ENCODE measurements around the gene PCNT. TPM values are rescaled to one million over a fixed set of nuclear protein-coding genes. Genes with fewer than 3 reads are reported as not detected.
"Not testable (repeated sequence)": the region's sequence is repeated elsewhere in the genome, so short reads cannot be mapped to it uniquely, and the experiment has no call there.

PCNT gene
- total RNA-seq, 1 experiment from 2014 or later, result 34.0 TPM

DNA sequence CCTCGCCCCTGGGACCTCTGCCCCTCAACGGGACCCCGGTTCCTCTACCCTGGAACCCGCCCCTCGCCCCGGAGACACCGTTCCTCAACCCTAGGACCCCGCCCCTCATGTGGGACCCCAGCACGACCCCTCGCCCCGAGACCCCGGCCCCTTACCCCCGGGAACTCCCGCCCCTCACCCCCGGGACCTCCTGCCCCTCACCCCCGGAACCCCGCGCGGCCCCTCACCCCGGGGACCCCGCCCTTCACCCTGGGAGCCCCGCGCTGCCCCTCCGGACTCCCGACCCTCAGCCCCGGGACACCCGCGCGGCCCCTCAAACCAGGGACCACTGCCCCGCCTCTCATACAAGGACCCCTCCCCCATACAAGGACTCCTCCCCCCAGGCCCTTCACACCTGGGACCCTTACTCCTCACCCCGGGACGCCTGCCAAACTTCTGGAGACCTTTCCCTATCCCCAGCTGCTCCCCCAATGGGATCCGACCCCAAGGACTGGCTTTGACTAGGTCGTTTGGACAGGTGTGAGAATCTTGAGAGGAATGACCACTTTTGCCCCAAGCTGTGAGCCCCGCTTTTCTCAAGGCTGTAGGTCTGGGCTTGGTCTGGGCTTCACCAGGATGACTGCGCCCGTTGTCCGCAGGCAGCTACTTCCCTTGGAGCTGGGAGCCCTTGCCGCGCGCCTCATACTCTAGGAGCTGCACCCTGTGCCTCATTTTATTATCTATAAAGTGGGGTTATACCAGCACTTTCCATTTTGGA is 135.6 kb downstream of the PCNT start:
- peak; percentile 37 for DNase-seq (ENCODE audit: unreplicated experiment)
- Mint-ChIP-seq H3K36me3 (ENCODE audit: insufficient read depth, unreplicated experiment) (peaks cover 25% of the 10 kb centered on the region), H3K4me3 (ENCODE audit: unreplicated experiment) (peak overlapping the region; percentile 79), H3K27ac (ENCODE audit: low read depth, unreplicated experiment) (peak overlapping the region; percentile 78), H3K27me3 (ENCODE audit: insufficient read depth, unreplicated experiment) (no peaks in the 10 kb centered on the region), H3K9me3 (ENCODE audit: unreplicated experiment) (no peaks in the 10 kb centered on the region), H3K4me1 (ENCODE audit: insufficient read depth, unreplicated experiment) (peaks cover 9% of the 10 kb centered on the region)
- no peak for TF ChIP-seq CTCF (IDR thresholded peaks at IDR 0.05; ENCODE audit: unreplicated experiment)
- no TSS peak for BruUV-seq (replicated peaks)
- intact Hi-C loops (cut with micrococcal nuclease), result no loop called here
- ChIA-PET CTCF (interaction anchor here (1.0 kb wide), 1 partner anchor 8 kb away, joined by 3 read pairs; no protein-coding TSS in a partner anchor), POLR2A (interaction anchor here (0.6 to 4.6 kb wide), 14 partner anchors 9 to 219 kb away, joined by 3 to 43 read pairs (median 4); partner anchors contain the start of gene PRMT2)

GRCh38 chr21:46461909-46462308 is 138.0 kb downstream of the PCNT start:
- Mint-ChIP-seq H3K27ac (ENCODE audit: low read depth, unreplicated experiment) (no peak overlapping the region), H3K9me3 (ENCODE audit: unreplicated experiment) (no peaks in the 10 kb centered on the region), H3K4me1 (ENCODE audit: insufficient read depth, unreplicated experiment) (peaks cover 9% of the 10 kb centered on the region), H3K27me3 (ENCODE audit: insufficient read depth, unreplicated experiment) (no peaks in the 10 kb centered on the region), H3K36me3 (ENCODE audit: insufficient read depth, unreplicated experiment) (peaks cover 17% of the 10 kb centered on the region), H3K4me3 (ENCODE audit: unreplicated experiment) (no peak overlapping the region)
- ChIA-PET CTCF (no interaction called here), POLR2A (no interaction called here)
- no TSS peak for BruUV-seq (replicated peaks)
- no peak for TF ChIP-seq CTCF (IDR thresholded peaks at IDR 0.05; ENCODE audit: unreplicated experiment)
- intact Hi-C loops (cut with micrococcal nuclease), result no loop called here
- DNase-seq (ENCODE audit: unreplicated experiment), result no peak

DNA sequence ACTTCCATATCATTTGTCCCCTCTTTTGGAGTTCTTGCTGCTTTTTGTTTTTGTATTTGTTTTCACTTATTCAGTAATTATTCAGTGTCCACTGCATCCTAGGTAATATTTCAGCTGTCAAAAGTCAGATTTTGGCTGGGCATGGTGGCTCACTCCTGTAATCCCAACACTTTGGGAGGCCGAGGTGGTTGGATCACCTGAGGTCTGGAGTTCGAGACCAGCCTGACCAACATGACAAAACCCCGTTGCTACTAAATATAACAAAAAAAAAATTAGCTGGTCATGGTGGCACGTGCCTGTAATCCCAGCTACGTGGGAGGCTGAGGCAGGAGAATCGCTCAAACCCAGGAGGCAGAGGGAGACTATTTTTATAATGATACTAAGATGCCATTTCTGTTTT is 141.2 kb downstream of the PCNT start:
- intact Hi-C loops (cut with micrococcal nuclease); H3K27me3 Mint-ChIP-seq (ENCODE audit: insufficient read depth, unreplicated experiment); BruUV-seq (replicated peaks); DNase-seq (ENCODE audit: unreplicated experiment); H3K9me3 Mint-ChIP-seq (ENCODE audit: unreplicated experiment); H3K27ac Mint-ChIP-seq (ENCODE audit: low read depth, unreplicated experiment); H3K4me1 Mint-ChIP-seq (ENCODE audit: insufficient read depth, unreplicated experiment); H3K4me3 Mint-ChIP-seq (ENCODE audit: unreplicated experiment): not testable (repeated sequence)
- POLR2A ChIA-PET, result interaction anchor here (1.5 kb wide), 1 partner anchor 14 kb away, joined by 4 read pairs; no protein-coding TSS in a partner anchor
- CTCF ChIA-PET, result interaction anchor here (0.7 kb wide), 2 partner anchors 34 to 170 kb away, joined by 3 read pairs; partner anchors contain the start of gene PRMT2
- H3K36me3 Mint-ChIP-seq (ENCODE audit: insufficient read depth, unreplicated experiment), result peaks cover 23% of the 10 kb centered on the region

DNA sequence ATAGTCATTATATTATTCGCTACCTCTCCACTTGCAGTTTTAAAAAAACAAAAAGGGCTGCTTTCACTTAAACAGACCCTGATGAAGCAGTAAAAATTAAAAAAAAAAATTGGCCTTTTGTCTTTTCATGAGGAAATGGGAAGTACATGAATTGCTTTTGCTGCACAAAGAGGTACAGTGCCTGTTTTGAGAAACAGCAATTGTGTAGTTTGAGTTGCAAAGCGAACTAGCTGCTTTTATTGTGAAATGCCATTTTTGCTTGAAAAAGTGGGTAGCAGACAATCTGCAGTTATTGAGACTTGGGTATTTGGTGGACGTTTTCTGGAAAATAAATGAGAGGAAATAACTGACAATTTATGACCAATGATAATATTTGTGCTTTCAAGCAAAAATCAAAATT is 141.7 kb downstream of the PCNT start:
- Mint-ChIP-seq H3K27me3 (ENCODE audit: insufficient read depth, unreplicated experiment) (no peaks in the 10 kb centered on the region), H3K36me3 (ENCODE audit: insufficient read depth, unreplicated experiment) (peaks cover 23% of the 10 kb centered on the region), H3K27ac (ENCODE audit: low read depth, unreplicated experiment) (no peak overlapping the region), H3K9me3 (ENCODE audit: unreplicated experiment) (no peaks in the 10 kb centered on the region), H3K4me1 (ENCODE audit: insufficient read depth, unreplicated experiment) (peaks cover 9% of the 10 kb centered on the region), H3K4me3 (ENCODE audit: unreplicated experiment) (no peak overlapping the region)
- no peak for TF ChIP-seq CTCF (IDR thresholded peaks at IDR 0.05; ENCODE audit: unreplicated experiment)
- no TSS peak for BruUV-seq (replicated peaks)
- intact Hi-C loops (cut with micrococcal nuclease), result no loop called here
- ChIA-PET CTCF (interaction anchor here (0.7 kb wide), 2 partner anchors 34 to 170 kb away, joined by 3 read pairs; partner anchors contain the start of gene PRMT2), POLR2A (interaction anchor here (0.8 to 1.5 kb wide), 2 partner anchors 11 to 14 kb away, joined by 3 to 4 read pairs; no protein-coding TSS in a partner anchor)
- no peak for DNase-seq (ENCODE audit: unreplicated experiment)

Measured in MCF 10A (cell line).